GM12891 (cell line): ENCODE measurements around the gene MRPL16.

Experiments used
- POLR2A ChIP-seq: IDR thresholded peaks from 2 replicates; pipeline ENCODE4 v1.6.1; 2011; ENCODE audit warnings: low read depth, low read length, control low read depth
- POLR2AphosphoS5 ChIP-seq: IDR thresholded peaks from 2 replicates; pipeline ENCODE4 v1.6.1; 2011; ENCODE audit warnings: low read depth, low read length, control low read depth
- POU2F2 ChIP-seq: IDR thresholded peaks from 2 replicates; pipeline ENCODE4 v1.6.1; 2011; ENCODE audit warnings: low read depth, mild to moderate bottlenecking, control low read depth, low read length, moderate library complexity

DNA sequence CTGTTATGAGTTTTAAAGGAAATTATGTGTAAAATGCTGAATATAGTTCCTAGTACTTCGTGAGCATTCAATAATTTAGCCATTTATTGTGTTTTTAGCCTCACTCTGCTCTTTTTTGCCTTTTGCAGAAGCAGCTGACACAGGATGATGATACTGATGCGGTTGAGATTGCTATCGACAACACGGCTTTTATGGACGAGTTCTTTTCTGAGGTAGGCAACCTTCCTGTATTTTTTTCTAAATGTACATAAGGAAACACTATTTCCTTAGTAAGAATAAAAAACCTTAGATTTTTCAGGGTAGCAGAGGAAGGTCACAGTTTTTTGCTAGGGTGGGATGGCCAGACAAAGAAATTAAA, 37.5 kb downstream of the MRPL16 start:
- TF ChIP-seq POLR2A (no peak), POLR2AphosphoS5 (no peak), POU2F2 (no peak)
